Astrocyte (in vitro differentiated cells and primary cell): ENCODE measurements around the gene SERPINI1. TPM values are rescaled to one million over a fixed set of nuclear protein-coding genes. Genes with fewer than 3 reads are reported as not detected.

Experiments used
- DNase-seq: peaks from one replicate; pipeline ENCODE4 v3.0.0-alpha.2; 2010; ENCODE audit warnings: low read depth
- FAIRE-seq: peaks from 2 replicates; lab custom pipeline; 2011; peaks lifted over from hg19 to GRCh38; lab: Jason Lieb, UNC
- H2AFZ ChIP-seq: 2 replicates; pipeline ENCODE4 v1.6.0; 2012; ENCODE audit warnings: low read depth, low read length, inconsistent platforms
- H3K27ac ChIP-seq: 2 replicates; pipeline ENCODE4 v1.5.1; 2011; ENCODE audit warnings: low read depth, low read length, inconsistent platforms
- H3K27me3 ChIP-seq: 2 replicates; pipeline ENCODE4 v1.6.0; 2011; ENCODE audit warnings: low read length, inconsistent platforms; ENCODE audit not compliant: insufficient read depth
- H3K36me3 ChIP-seq: 2 replicates; pipeline ENCODE4 v1.5.1; 2011; ENCODE audit warnings: low read length, inconsistent platforms; ENCODE audit not compliant: insufficient read depth
- H3K4me1 ChIP-seq: 2 replicates; pipeline ENCODE4 v1.5.1; 2011; ENCODE audit warnings: low read length, inconsistent platforms; ENCODE audit not compliant: insufficient read depth
- H3K4me2 ChIP-seq: 2 replicates; pipeline ENCODE4 v1.6.0; 2012; ENCODE audit warnings: low read length, inconsistent platforms
- H3K4me3 ChIP-seq: 2 replicates; pipeline ENCODE4 v1.5.1; 2011; ENCODE audit warnings: low read depth, mild to moderate bottlenecking, low read length, inconsistent platforms; ENCODE audit not compliant: insufficient read depth
- H3K79me2 ChIP-seq: 2 replicates; pipeline ENCODE4 v1.6.0; 2012; ENCODE audit warnings: mild to moderate bottlenecking, low read length, inconsistent platforms; ENCODE audit not compliant: insufficient read depth
- H3K9ac ChIP-seq: 2 replicates; pipeline ENCODE4 v1.6.0; 2012; ENCODE audit warnings: mild to moderate bottlenecking, low read length, inconsistent platforms
- H3K9me3 ChIP-seq: 2 replicates; pipeline ENCODE4 v1.5.1; 2012; ENCODE audit warnings: low read depth, mild to moderate bottlenecking, low read length, inconsistent platforms; ENCODE audit not compliant: insufficient read depth
- H4K20me1 ChIP-seq: 2 replicates; pipeline ENCODE4 v1.6.0; 2012; ENCODE audit warnings: low read length, inconsistent platforms; ENCODE audit not compliant: insufficient read depth
- H3K27ac Mint-ChIP-seq: one replicate; pipeline ENCODE4 v1.8.0; 2021; ENCODE audit warnings: mild to moderate bottlenecking, mixed read lengths; ENCODE audit not compliant: unreplicated experiment
- H3K27me3 Mint-ChIP-seq: one replicate; pipeline ENCODE4 v1.8.0; 2021; ENCODE audit warnings: low read depth, mixed read lengths; ENCODE audit not compliant: unreplicated experiment
- H3K36me3 Mint-ChIP-seq: one replicate; pipeline ENCODE4 v1.8.0; 2021; ENCODE audit warnings: low read depth, mixed read lengths; ENCODE audit not compliant: unreplicated experiment
- H3K4me1 Mint-ChIP-seq: one replicate; pipeline ENCODE4 v1.8.0; 2021; ENCODE audit warnings: low read depth, mixed read lengths; ENCODE audit not compliant: unreplicated experiment
- H3K4me3 Mint-ChIP-seq: one replicate; pipeline ENCODE4 v1.8.0; 2021; ENCODE audit warnings: mild to moderate bottlenecking, moderate library complexity, mixed read lengths; ENCODE audit not compliant: unreplicated experiment
- H3K9me3 Mint-ChIP-seq: one replicate; pipeline ENCODE4 v1.8.0; 2021; ENCODE audit warnings: mild to moderate bottlenecking, mixed read lengths; ENCODE audit not compliant: unreplicated experiment
- CTCF ChIP-seq: IDR thresholded peaks from 2 replicates; pipeline ENCODE4 v1.5.1; 2011; ENCODE audit warnings: low read depth, mild to moderate bottlenecking, inconsistent platforms, low read length, moderate library complexity; ENCODE audit not compliant: insufficient read depth
- EZH2 ChIP-seq: IDR thresholded peaks from 2 replicates; pipeline ENCODE4 v1.6.1; 2012; ENCODE audit warnings: mild to moderate bottlenecking, low read length, inconsistent platforms; ENCODE audit not compliant: insufficient read depth
- total RNA-seq: library from RNA; stranded (reverse); gene quantifications from 2 replicates; pipeline ENCODE4 v1.2.1, GENCODE V29; 2021

Gene SERPINI1
- total RNA-seq, 1 donor from 2014 or later = 34.4 TPM

DNA sequence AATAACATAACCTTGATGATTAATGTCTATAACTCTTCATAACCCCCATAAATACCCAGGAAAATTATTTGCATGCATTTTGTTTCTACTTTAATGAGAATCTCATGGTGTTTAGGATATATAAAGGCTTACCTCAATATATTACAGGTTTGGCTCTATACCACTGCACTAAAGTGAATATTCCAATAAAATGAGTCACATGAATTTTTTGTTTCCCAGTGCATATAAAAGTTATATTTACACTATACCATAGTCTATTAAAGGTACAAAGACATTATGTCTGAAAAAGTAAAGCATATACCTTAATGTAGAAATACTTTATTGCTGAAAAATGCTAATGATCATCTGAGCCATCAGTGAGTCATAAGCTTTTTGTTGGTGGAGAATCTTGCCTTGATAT lies 74.7 kb downstream of the SERPINI1 start:
- H3K4me1 ChIP-seq = peaks cover 9% of the 10 kb centered on the region
- H2AFZ ChIP-seq = no peak overlapping the region
- no peak for DNase-seq
- H3K4me3 ChIP-seq = no peak overlapping the region
- H3K27me3 Mint-ChIP-seq = no peaks in the 10 kb centered on the region
- H3K36me3 Mint-ChIP-seq = no peaks in the 10 kb centered on the region
- H3K9me3 Mint-ChIP-seq = no peaks in the 10 kb centered on the region
- no peaks in the 10 kb centered on the region for H3K9me3 ChIP-seq
- TF ChIP-seq EZH2 = no peak
- no peak overlapping the region for H3K27ac ChIP-seq
- no peak overlapping the region for H3K4me3 Mint-ChIP-seq
- no peaks in the 10 kb centered on the region for H3K36me3 ChIP-seq
- no peaks in the 10 kb centered on the region for H3K4me1 Mint-ChIP-seq
- H4K20me1 ChIP-seq = no peaks in the 10 kb centered on the region
- H3K4me2 ChIP-seq = no peak overlapping the region
- FAIRE-seq = no peak
- no peaks in the 10 kb centered on the region for H3K79me2 ChIP-seq
- H3K27ac Mint-ChIP-seq = no peak overlapping the region
- H3K27me3 ChIP-seq = no peaks in the 10 kb centered on the region
- H3K9ac ChIP-seq = no peak overlapping the region

GRCh38 chr3:167811031-167811430 lies 75.5 kb downstream of the SERPINI1 start:
- Histone ChIP-seq H3K27me3 (no peaks in the 10 kb centered on the region), H3K79me2 (no peaks in the 10 kb centered on the region), H3K36me3 (no peaks in the 10 kb centered on the region), H3K4me3 (no peak overlapping the region), H3K9me3 (no peaks in the 10 kb centered on the region), H3K4me2 (no peak overlapping the region), H4K20me1 (no peaks in the 10 kb centered on the region), H3K9ac (no peak overlapping the region), H3K4me1 (peaks cover 9% of the 10 kb centered on the region), H2AFZ (no peak overlapping the region), H3K27ac (no peak overlapping the region)
- no peak for TF ChIP-seq EZH2
- no peak for TF ChIP-seq CTCF
- Mint-ChIP-seq H3K36me3 (no peaks in the 10 kb centered on the region), H3K4me3 (no peak overlapping the region), H3K4me1 (no peaks in the 10 kb centered on the region), H3K9me3 (no peaks in the 10 kb centered on the region), H3K27ac (no peak overlapping the region), H3K27me3 (no peaks in the 10 kb centered on the region)
- no peak for FAIRE-seq
- DNase-seq = no peak

- no peak overlapping the region for H3K27ac ChIP-seq
- no peaks in the 10 kb centered on the region for H3K9me3 ChIP-seq
- H3K4me1 Mint-ChIP-seq = no peaks in the 10 kb centered on the region
- H3K36me3 Mint-ChIP-seq = no peaks in the 10 kb centered on the region
- H3K27me3 ChIP-seq = no peaks in the 10 kb centered on the region
- H3K9ac ChIP-seq = no peak overlapping the region
- H3K79me2 ChIP-seq = no peaks in the 10 kb centered on the region
- H4K20me1 ChIP-seq = no peaks in the 10 kb centered on the region
- no peaks in the 10 kb centered on the region for H3K9me3 Mint-ChIP-seq
- H2AFZ ChIP-seq = no peak overlapping the region
- DNase-seq = no peak
- no peak overlapping the region for H3K4me3 Mint-ChIP-seq
- no peak for FAIRE-seq
- H3K4me2 ChIP-seq = peak overlapping the region; percentile 52
- TF ChIP-seq CTCF (no peak), EZH2 (no peak)
- no peaks in the 10 kb centered on the region for H3K27me3 Mint-ChIP-seq
- H3K36me3 ChIP-seq = no peaks in the 10 kb centered on the region
- H3K4me3 ChIP-seq = no peak overlapping the region
- no peak overlapping the region for H3K27ac Mint-ChIP-seq
- peaks cover 9% of the 10 kb centered on the region for H3K4me1 ChIP-seq
Observed at GRCh38 chr3:167813169-167814123, 77.9 kb downstream of the SERPINI1 start.
